SU-DHL-6 (cell line): Measurements from ENCODE around the gene SUSD6.

Experiments used
- H2AFZ ChIP-seq: fragments of 200-600 bp; sonication (generic); 2 replicates; pipeline ENCODE4 v1.6.1; 2014; ENCODE audit warnings: low read depth, mild to moderate bottlenecking, moderate library complexity, mixed read lengths, antibody characterized with exemption, low read length; ENCODE audit not compliant: severe bottlenecking
- H3F3A ChIP-seq: fragments of 200-600 bp; shearing (Covaris generic); 2 replicates; pipeline ENCODE4 v1.6.0; 2016; ENCODE audit warnings: antibody characterized with exemption, mild to moderate bottlenecking; ENCODE audit not compliant: insufficient read depth
- H3K27ac ChIP-seq: fragments of 200-600 bp; sonication (generic); 2 replicates; pipeline ENCODE4 v1.5.1; 2016; ENCODE audit warnings: low read depth, mild to moderate bottlenecking, low read length, moderate library complexity, mixed read lengths
- H3K27me3 ChIP-seq: fragments of 200-600 bp; sonication (generic), shearing (Covaris generic); 2 replicates; pipeline ENCODE4 v1.6.0; 2014; ENCODE audit warnings: mild to moderate bottlenecking, low read length
- H3K36me3 ChIP-seq: fragments of 200-600 bp; sonication (generic); 2 replicates; pipeline ENCODE4 v1.6.1; 2014; ENCODE audit warnings: mild to moderate bottlenecking, low read length, mixed read lengths
- H3K4me2 ChIP-seq: fragments of 300-600, 200-600 bp; shearing (Covaris generic), sonication (generic); 2 replicates; pipeline ENCODE4 v1.6.0; 2014; ENCODE audit warnings: low read length, low read depth, mild to moderate bottlenecking; ENCODE audit not compliant: poor library complexity, severe bottlenecking
- H3K4me3 ChIP-seq: fragments of 200-600 bp; sonication (generic); 2 replicates; pipeline ENCODE4 v1.5.1; 2014; ENCODE audit warnings: antibody characterized with exemption, low read length, mild to moderate bottlenecking, mixed read lengths; ENCODE audit not compliant: insufficient read depth, poor library complexity, severe bottlenecking
- H3K79me2 ChIP-seq: fragments of 200-600 bp; sonication (generic); 2 replicates; pipeline ENCODE4 v1.6.1; 2014; ENCODE audit warnings: mild to moderate bottlenecking, low read length, moderate library complexity; ENCODE audit not compliant: insufficient read depth
- H3K9ac ChIP-seq: fragments of 200-600 bp; sonication (generic); 2 replicates; pipeline ENCODE4 v1.7.0; 2014; ENCODE audit warnings: mild to moderate bottlenecking, low read length
- H3K9me2 ChIP-seq: fragments of 200-600 bp; sonication (generic); replicated peaks from 2 replicates; pipeline ENCODE4 v1.6.1; 2014; ENCODE audit warnings: low read length; ENCODE audit not compliant: insufficient read depth
- H3K9me3 ChIP-seq: fragments of 200-600 bp; sonication (generic); 2 replicates; pipeline ENCODE4 v1.6.1; 2014; ENCODE audit warnings: low read length, mixed read lengths; ENCODE audit not compliant: insufficient read depth
- H4K20me1 ChIP-seq: fragments of 200-600 bp; sonication (generic); 2 replicates; pipeline ENCODE4 v1.6.1; 2014; ENCODE audit warnings: low read depth, mild to moderate bottlenecking, antibody characterized with exemption, low read length, moderate library complexity, mixed read lengths
- CTCF ChIP-seq: fragments of 200-600 bp; sonication (generic); IDR thresholded peaks from one replicate; pipeline ENCODE4 v1.5.1; 2017; ENCODE audit warnings: antibody characterized with exemption, mild to moderate bottlenecking, low read length, moderate library complexity; ENCODE audit not compliant: insufficient read depth, poor library complexity, severe bottlenecking
- EZH2phosphoT487 ChIP-seq: fragments of 200-600 bp; sonication (generic), shearing (Covaris generic); conservative IDR thresholded peaks from 2 replicates; pipeline ENCODE4 v1.6.1; 2018; ENCODE audit warnings: mild to moderate bottlenecking, antibody characterized with exemption, low read length, moderate library complexity, mixed read lengths

Gene SUSD6

GRCh38 chr14:69581316-69581935 lies 30.0 kb upstream of the SUSD6 start:
- no peaks in the 10 kb centered on the region for H3K36me3 ChIP-seq
- H4K20me1 ChIP-seq: no peaks in the 10 kb centered on the region
- no peak for TF ChIP-seq EZH2phosphoT487
- no peak for TF ChIP-seq CTCF
- H3F3A ChIP-seq: no peaks in the 10 kb centered on the region
- no peak overlapping the region for H3K9ac ChIP-seq
- no peak overlapping the region for H3K4me2 ChIP-seq
- H2AFZ ChIP-seq: no peak overlapping the region
- no peaks in the 10 kb centered on the region for H3K9me2 ChIP-seq
- no peak overlapping the region for H3K4me3 ChIP-seq
- H3K27ac ChIP-seq: no peak overlapping the region
- H3K27me3 ChIP-seq: no peaks in the 10 kb centered on the region
- no peaks in the 10 kb centered on the region for H3K79me2 ChIP-seq
- H3K9me3 ChIP-seq: no peaks in the 10 kb centered on the region

- Histone ChIP-seq H3K9ac (no peak overlapping the region), H4K20me1 (no peaks in the 10 kb centered on the region), H3K4me3 (no peak overlapping the region), H3K36me3 (no peaks in the 10 kb centered on the region), H3F3A (no peaks in the 10 kb centered on the region), H3K4me2 (no peak overlapping the region), H3K9me3 (no peaks in the 10 kb centered on the region), H3K9me2 (no peaks in the 10 kb centered on the region), H3K27ac (no peak overlapping the region), H2AFZ (no peak overlapping the region), H3K79me2 (no peaks in the 10 kb centered on the region), H3K27me3 (no peaks in the 10 kb centered on the region)
- TF ChIP-seq CTCF (no peak), EZH2phosphoT487 (no peak)
These were observed 29.2 kb upstream of the SUSD6 start for GRCh38 chr14:69582212-69582611.

- Histone ChIP-seq H3K36me3 (no peaks in the 10 kb centered on the region), H3K9ac (no peak overlapping the region), H3K79me2 (no peaks in the 10 kb centered on the region), H4K20me1 (no peaks in the 10 kb centered on the region), H3K27ac (no peak overlapping the region), H3K27me3 (no peaks in the 10 kb centered on the region), H2AFZ (no peak overlapping the region), H3K9me3 (no peaks in the 10 kb centered on the region), H3K4me3 (no peak overlapping the region), H3K4me2 (no peak overlapping the region), H3F3A (no peaks in the 10 kb centered on the region), H3K9me2 (no peaks in the 10 kb centered on the region)
- TF ChIP-seq EZH2phosphoT487 (no peak), CTCF (no peak)
These were observed 28.6 kb upstream of the SUSD6 start for GRCh38 chr14:69582829-69583228.
